Panc1 (cell line): ENCODE results near the gene TRABD2B. TPM values are rescaled to one million over a fixed set of nuclear protein-coding genes. Genes with fewer than 3 reads are reported as not detected.

Experiments
- ATAC-seq: fragments of 200-7000 bp; cut with Tn5 transposase; 2 replicates; pipeline ENCODE4 v1.9.1; 2020; ENCODE audit warnings: mild to moderate bottlenecking, moderate library complexity
- BruUV-seq: library from RNA; stranded (reverse); fragments of 400-500 nt; replicated peaks from 2 replicates; lab custom pipeline; 2021; lab: Mats Ljungman, UMichigan
- CTCF ChIA-PET: fragments of 300-600 bp; sonication (Branson Sonifier 250); formaldehyde crosslinking; loops from one replicate; lab custom pipeline; 2022; ENCODE audit warnings: antibody characterized with exemption; lab: Charles Lee
- POLR2A ChIA-PET: fragments of 300-600 bp; sonication (Branson Sonifier 250); formaldehyde crosslinking; loops from one replicate; lab custom pipeline; 2022; ENCODE audit warnings: antibody characterized with exemption; lab: Charles Lee
- DNase-seq: peaks from one replicate; pipeline ENCODE4 v3.0.0-alpha.2; 2010; ENCODE audit warnings: low read depth, low spot score
- H3K27ac ChIP-seq: 2 replicates; pipeline ENCODE4 v1.5.1; 2011; ENCODE audit warnings: mild to moderate bottlenecking, low read length, inconsistent platforms
- H3K27me3 ChIP-seq: fragments of 200-500 bp; sonication (Bioruptor generic); 2 replicates; pipeline ENCODE4 v1.6.0; 2014; ENCODE audit warnings: low read length, inconsistent platforms; ENCODE audit not compliant: control insufficient read depth, insufficient read depth
- H3K36me3 ChIP-seq: fragments of 200-500 bp; sonication (Bioruptor generic); 2 replicates; pipeline ENCODE4 v1.5.1; 2014; ENCODE audit warnings: inconsistent platforms, mild to moderate bottlenecking, low read length, moderate library complexity; ENCODE audit not compliant: control insufficient read depth, insufficient read depth
- H3K4me1 ChIP-seq: 2 replicates; pipeline ENCODE4 v1.5.1; 2011; ENCODE audit warnings: inconsistent platforms, mild to moderate bottlenecking, low read length, moderate library complexity; ENCODE audit not compliant: control insufficient read depth, insufficient read depth
- H3K4me3 ChIP-seq, 2 experiments: 2 replicates each; pipeline ENCODE4 v1.5.1; 2011 to 2012; ENCODE audit warnings: low read depth in 2 of 2, low read length in 2 of 2, mild to moderate bottlenecking in 2 of 2, inconsistent platforms in 1 of 2, moderate library complexity in 1 of 2
- H3K9me3 ChIP-seq: fragments of 200-500 bp; sonication (Bioruptor generic); 2 replicates; pipeline ENCODE4 v1.5.1; 2014; ENCODE audit warnings: low read depth, mild to moderate bottlenecking, inconsistent platforms, low read length, moderate library complexity; ENCODE audit not compliant: control insufficient read depth, insufficient read depth
- CTCF ChIP-seq: fragments of 450-650 bp; IDR thresholded peaks from 2 replicates; pipeline ENCODE4 v1.5.1; 2017; ENCODE audit warnings: mild to moderate bottlenecking
- POLR2AphosphoS5 ChIP-seq: IDR thresholded peaks from 2 replicates; pipeline ENCODE4 v1.6.1; 2012; ENCODE audit warnings: mild to moderate bottlenecking, low read depth, low read length, moderate library complexity
- REST ChIP-seq, 2 experiments: IDR thresholded peaks; 2 replicates each; pipeline ENCODE4 v1.6.1; 2011 to 2012; ENCODE audit warnings: low read depth in 2 of 2, control low read depth in 1 of 2, low read length in 1 of 2, mild to moderate bottlenecking in 1 of 2, moderate library complexity in 1 of 2; ENCODE audit not compliant: insufficient read depth in 1 of 2
- SIN3A ChIP-seq: IDR thresholded peaks from 2 replicates; pipeline ENCODE4 v1.6.1; 2012; ENCODE audit warnings: low read depth, mild to moderate bottlenecking, low read length, moderate library complexity, borderline replicate concordance; ENCODE audit not compliant: insufficient read depth
- TCF7L2 ChIP-seq: IDR thresholded peaks from 2 replicates; pipeline ENCODE4 v1.6.1; 2011; ENCODE audit warnings: mild to moderate bottlenecking, low read depth, low read length, inconsistent platforms
- in situ Hi-C: cut with HindIII; loops from 2 replicates; pipeline ENCODE4 v1.10.0; 2016; ENCODE audit warnings: low sequenced_read_pairs, low pct_unique_long_range_greater_than_20kb
- intact Hi-C: fragments of 100-400 bp; cut with micrococcal nuclease; formaldehyde crosslinking; loops from one replicate; pipeline ENCODE4 v1.10.0; 2022; ENCODE audit not compliant: unreplicated experiment
- total RNA-seq: library from RNA; stranded (reverse); gene quantifications from one replicate; pipeline ENCODE4 v1.2.1, GENCODE V29; 2021; ENCODE audit not compliant: unreplicated experiment

The TRABD2B gene
- total RNA-seq, 1 experiment from 2014 or later: not detected

GRCh38 chr1:47774986-47775834 is 222.0 kb downstream of the TRABD2B start:
- in situ Hi-C loops: no loop called here
- ChIA-PET CTCF (no interaction called here), POLR2A (no interaction called here)
- BruUV-seq: no TSS peak
- Histone ChIP-seq H3K27ac (no peak overlapping the region), H3K4me1 (no peaks in the 10 kb centered on the region), H3K36me3 (no peaks in the 10 kb centered on the region), H3K4me3 (no peak overlapping the region), H3K27me3 (no peaks in the 10 kb centered on the region; the same call in 1 of the 2 replicates), H3K9me3 (no peaks in the 10 kb centered on the region)
- ATAC-seq (no peak), DNase-seq (no peak)
- no peak for TF ChIP-seq TCF7L2
- TF ChIP-seq POLR2AphosphoS5: no peak
- no peak for TF ChIP-seq CTCF
- no peak for TF ChIP-seq REST (IDR thresholded peaks at IDR 0.05; ENCODE audit: insufficient read depth in 1 of 2, low read depth in 2 of 2, low read length in 1 of 2)
- TF ChIP-seq SIN3A: no peak
- intact Hi-C loops: no loop called here

GRCh38 chr1:47772960-47773682 is 224.1 kb downstream of the TRABD2B start:
- in situ Hi-C loops (no loop called here), intact Hi-C loops (no loop called here)
- BruUV-seq: no TSS peak
- DNase-seq (no peak), ATAC-seq (no peak)
- ChIA-PET POLR2A (no interaction called here), CTCF (no interaction called here)
- TF ChIP-seq TCF7L2 (no peak), CTCF (no peak), POLR2AphosphoS5 (no peak), SIN3A (no peak), REST (IDR thresholded peaks at IDR 0.05; ENCODE audit: insufficient read depth in 1 of 2, low read depth in 2 of 2, low read length in 1 of 2) (no peak)
- no peaks in the 10 kb centered on the region for H3K9me3 ChIP-seq
- no peaks in the 10 kb centered on the region for H3K36me3 ChIP-seq
- H3K4me1 ChIP-seq: no peaks in the 10 kb centered on the region
- H3K4me3 ChIP-seq: no peak overlapping the region
- no peaks in the 10 kb centered on the region; the same call in 1 of the 2 replicates for H3K27me3 ChIP-seq
- no peak overlapping the region for H3K27ac ChIP-seq
